GM19438 (cell line): ENCODE results near the gene ZRSR2.

ENCODE experiments used
- ATAC-seq: cut with Tn5 transposase; IDR thresholded peaks from one replicate; pipeline ENCODE4 v1.9.1; 2021; ENCODE audit warnings: low read depth; ENCODE audit not compliant: unreplicated experiment

Gene ZRSR2

GRCh38 chrX:15843960-15844359, 53.7 kb downstream of the ZRSR2 start:
- ATAC-seq: no peak

GRCh38 chrX:15848576-15848975, 58.3 kb downstream of the ZRSR2 start:
- ATAC-seq: no peak

DNA sequence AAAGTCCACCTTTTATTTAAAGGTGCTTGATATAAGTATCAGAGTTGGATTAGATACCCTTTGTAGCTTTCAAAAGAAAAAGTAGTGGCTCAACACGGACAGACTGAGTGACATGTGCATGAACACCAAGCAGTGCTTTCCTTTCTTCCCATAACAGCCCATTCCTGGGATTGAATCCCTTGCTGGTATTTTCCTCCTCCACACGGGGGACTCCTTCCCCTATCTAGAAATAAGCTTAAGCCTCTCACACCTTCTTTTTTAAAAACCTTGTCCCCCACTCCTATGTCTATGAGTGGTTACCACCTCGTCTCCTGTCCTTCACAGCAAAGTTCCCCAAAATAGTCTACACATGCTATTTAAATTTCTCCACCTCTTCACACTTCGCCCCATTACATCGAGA, 59.3 kb downstream of the ZRSR2 start:
- no peak for ATAC-seq

DNA sequence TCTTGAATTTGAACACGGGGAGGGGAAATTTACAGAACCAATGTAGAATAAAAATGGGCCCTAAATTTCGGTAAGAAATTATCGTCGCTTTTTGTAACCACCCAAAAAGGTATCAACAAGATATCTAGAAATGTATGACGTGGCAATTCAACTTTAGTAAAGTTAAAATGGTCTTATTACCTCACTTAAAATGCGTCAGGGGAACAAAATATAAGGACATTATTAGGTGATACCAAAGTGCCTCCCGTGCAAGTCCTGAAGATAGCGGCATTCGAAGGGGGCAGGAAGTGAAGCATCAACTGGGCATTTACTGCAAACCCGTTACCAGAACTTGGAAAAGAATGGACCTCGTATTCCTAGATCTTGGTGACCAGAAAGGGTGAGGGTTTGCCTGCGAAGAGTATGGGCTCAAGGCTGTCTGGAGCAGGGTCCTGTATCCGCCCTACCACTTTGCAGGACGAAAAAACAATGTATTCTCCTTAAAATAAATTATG, 63.3 kb downstream of the ZRSR2 start:
- no peak for ATAC-seq

DNA sequence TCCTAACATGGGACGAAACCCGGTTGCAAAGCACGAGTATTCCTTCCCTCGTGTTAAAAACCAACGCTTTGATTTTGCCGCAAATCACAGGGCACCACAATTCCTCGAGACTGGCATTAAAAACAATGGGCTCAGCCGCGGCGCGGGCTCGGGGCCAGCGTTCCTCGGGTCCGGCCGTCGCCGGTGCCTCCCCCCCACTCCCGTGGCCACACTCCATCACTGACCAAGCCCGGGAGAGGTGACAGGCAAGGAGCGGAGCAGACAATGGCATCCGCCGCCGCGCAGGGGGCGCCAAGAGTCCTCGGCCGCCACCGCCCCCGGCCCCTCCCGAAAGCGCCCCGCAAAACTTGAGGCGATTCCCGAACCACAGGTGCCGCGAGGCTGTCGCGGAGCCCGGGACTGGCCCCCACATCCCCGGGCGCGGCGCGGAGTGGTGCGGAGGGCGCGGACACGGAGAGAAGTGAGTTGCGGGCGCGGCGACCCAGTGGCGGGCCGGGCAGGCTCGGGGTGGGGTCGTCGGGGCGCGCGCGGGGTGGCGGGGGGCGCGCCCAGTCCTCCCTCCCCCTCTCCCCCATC, 63.9 kb downstream of the ZRSR2 start:
- ATAC-seq: peak; percentile 38

DNA sequence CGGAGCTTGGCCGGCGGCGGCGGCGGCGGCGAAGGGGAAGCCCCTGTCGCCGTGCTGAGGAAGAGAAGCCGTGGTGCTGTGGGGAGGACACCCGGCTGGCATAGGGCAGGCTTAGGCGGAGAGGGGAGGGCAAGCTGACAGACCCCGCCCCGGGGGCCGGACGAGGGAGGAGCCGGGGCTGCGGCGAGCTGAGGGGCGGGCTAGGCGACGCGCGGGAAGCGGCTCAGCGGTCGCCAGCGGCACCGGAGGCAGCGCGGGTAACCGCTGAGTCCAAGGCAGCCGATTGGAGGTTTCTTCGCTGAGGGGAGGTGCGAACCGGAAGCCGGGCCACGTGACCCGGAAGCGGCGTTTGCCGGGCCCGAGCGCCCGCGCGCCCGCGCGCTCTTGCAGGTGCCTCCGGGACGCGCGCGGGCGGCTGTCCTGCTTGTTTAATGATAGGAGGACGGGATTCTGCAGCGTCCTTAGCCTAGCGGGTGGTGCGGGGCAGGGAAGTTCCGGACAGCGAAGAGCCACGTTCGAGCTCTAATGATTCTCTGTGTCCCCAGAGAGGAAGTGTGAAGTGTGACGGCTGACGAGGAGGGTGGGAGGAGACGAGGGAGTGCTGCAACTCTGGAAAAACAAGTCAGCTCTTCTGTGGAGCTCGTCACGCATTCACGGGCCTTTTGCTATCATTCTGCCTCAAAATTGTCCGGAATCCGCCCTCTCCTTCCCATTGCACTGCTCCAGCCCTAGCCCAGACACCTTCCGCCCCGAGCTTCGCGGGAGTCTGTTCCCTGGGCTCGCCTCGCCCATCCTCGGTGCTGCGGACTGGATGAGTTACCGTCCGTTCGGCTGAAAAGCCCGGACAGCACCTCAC, 64.7 kb downstream of the ZRSR2 start, which contains the start of gene AP1S2:
TSS of gene AP1S2 (minus strand) at position 102 of the 856 bp plus-strand sequence. CDS start 2,289 bp downstream, outside the sequence.
- ATAC-seq: peak; percentile 91

DNA sequence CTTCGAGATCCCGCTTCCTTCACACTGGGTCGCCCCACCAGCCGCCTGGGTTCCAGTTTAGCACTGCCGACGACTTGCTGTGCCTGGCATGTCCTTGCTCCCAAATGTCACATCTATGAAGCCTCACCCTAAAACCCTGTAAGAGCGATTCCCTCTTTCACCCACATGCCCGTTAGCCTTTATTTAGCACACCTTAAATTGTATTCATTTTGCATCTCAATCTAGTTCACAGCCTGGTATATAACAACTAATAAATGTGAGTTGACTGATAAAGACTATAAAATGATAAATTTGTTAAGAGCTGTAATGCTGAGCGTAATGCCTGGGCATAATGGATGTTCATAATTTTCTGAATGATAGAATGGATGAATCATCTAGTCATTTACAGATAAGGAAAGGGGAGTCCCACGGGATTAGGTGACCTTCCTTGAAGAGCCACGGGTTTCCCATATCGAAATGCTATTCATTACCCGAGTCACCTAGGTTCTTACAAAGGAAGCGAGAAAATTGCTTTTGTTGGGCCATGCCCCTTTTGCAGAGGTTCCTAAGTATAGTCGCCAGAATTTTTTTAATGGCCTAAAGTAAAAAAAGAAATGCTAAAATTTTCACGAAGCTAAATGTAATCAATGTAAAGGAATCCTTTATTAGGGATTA, 65.4 kb downstream of the ZRSR2 start:
- ATAC-seq: no peak

DNA sequence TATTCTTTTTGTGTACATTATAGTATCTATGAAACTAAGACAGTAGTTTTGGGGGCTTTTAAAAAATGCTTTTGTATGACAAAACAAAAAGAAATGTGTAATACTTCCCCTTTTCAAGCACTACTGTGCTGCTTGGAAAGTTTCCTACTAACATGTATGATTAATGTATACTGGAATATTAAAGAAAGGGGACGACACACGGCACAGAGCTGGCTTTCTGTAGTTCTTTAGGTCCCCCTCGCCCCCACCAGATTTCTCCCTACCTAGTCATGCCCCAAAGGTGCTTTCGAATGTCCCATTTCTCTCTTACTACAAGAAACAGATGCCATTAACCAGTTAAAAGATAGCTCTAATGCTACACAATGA, 65.9 kb downstream of the ZRSR2 start:
- no peak for ATAC-seq

- ATAC-seq: no peak
These were observed 66.4 kb downstream of the ZRSR2 start for GRCh38 chrX:15856636-15857035.

GRCh38 chrX:15858051-15858450, 67.8 kb downstream of the ZRSR2 start:
- no peak for ATAC-seq

DNA sequence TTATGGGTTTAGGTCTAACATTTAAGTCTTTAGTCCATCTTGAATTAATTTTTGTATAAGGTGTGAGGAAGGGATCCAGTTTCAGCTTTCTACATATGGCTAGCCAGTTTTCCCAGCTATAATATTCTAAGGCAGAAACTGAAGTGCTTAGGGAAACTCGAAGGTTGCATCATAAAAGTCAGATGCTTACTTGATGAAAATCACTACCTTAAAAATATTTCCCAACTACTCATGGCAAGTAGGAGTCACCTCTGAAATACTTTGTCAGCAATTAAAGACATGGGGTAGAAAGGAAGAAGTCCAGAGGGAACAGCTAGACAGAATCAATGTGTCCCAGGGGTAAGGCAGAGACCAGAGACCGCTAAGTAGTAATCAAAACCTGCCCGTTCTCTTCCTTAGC, 70.6 kb downstream of the ZRSR2 start:
- no peak for ATAC-seq

DNA sequence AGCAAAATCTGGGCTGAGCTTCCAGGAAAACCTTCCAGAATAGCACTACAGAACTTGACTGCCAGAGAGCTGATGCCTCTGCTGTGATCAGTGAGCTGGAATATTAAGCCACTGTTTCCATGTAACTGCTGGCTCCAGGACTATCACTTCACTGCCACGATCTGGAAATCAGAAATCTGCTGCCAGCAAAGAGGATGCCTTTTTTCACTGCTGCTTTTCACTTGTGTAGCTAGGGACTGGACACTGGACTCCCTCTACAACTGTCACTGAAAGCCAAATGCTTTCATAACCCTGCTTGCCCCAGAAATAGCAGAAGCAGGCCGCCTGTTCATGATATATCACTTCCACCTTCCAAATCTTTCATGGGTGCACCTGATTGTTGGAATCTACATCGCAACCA, 73.7 kb downstream of the ZRSR2 start:
- no peak for ATAC-seq

GRCh38 chrX:15864629-15865028, 74.3 kb downstream of the ZRSR2 start:
- no peak for ATAC-seq

- ATAC-seq: no peak
These were observed 75.9 kb downstream of the ZRSR2 start for GRCh38 chrX:15866147-15866546.

- no peak for ATAC-seq
These were observed 79.4 kb downstream of the ZRSR2 start for GRCh38 chrX:15869695-15870094.

GRCh38 chrX:15870310-15870709, 80.0 kb downstream of the ZRSR2 start:
- ATAC-seq: no peak
